SHP77 treated with DMSO at 0.1 percent for 48 hours (cell line): ENCODE data around the gene SPINT1.
A peak's percentile ranks its signal among the peaks of the same experiment; 100 is the strongest.
"Not testable (repeated sequence)": the region's sequence is repeated elsewhere in the genome, so short reads cannot be mapped to it uniquely, and the experiment has no call there.

Source experiments
- DNase-seq: peaks from one replicate; lab custom pipeline; 2025; lab: John Stamatoyannopoulos, UW

The SPINT1 gene

GRCh38 chr15:40859206-40859851, 15.5 kb downstream of the SPINT1 start:
- peak; percentile 64 for DNase-seq

GRCh38 chr15:40861147-40861546, 17.3 kb downstream of the SPINT1 start:
- DNase-seq: not testable (repeated sequence)

GRCh38 chr15:40863660-40864270, 19.9 kb downstream of the SPINT1 start:
- no peak for DNase-seq

GRCh38 chr15:40867199-40867598, 23.4 kb downstream of the SPINT1 start:
- no peak for DNase-seq

- DNase-seq: no peak
Measured at GRCh38 chr15:40869686-40870085, 25.8 kb downstream of the SPINT1 start.

GRCh38 chr15:40870716-40871115, 26.9 kb downstream of the SPINT1 start:
- DNase-seq: no peak

GRCh38 chr15:40871749-40872617, 28.1 kb downstream of the SPINT1 start:
- no peak for DNase-seq

GRCh38 chr15:40872791-40873693, 29.2 kb downstream of the SPINT1 start:
- DNase-seq: no peak

- peak; percentile 42 for DNase-seq
Measured at GRCh38 chr15:40873694-40874561, 30.1 kb downstream of the SPINT1 start, which contains the start of gene RHOV. Gene RHOV, minus strand, starts transcription at chr15:40874234. Its CDS starts 95 bp downstream, at chr15:40874139.

- DNase-seq: no peak
Measured at GRCh38 chr15:40875991-40876730, 32.3 kb downstream of the SPINT1 start.

GRCh38 chr15:40877694-40878093, 33.8 kb downstream of the SPINT1 start:
- DNase-seq: no peak

- DNase-seq: no peak
Measured at GRCh38 chr15:40878785-40879184, 34.9 kb downstream of the SPINT1 start.

- no peak for DNase-seq
Measured at GRCh38 chr15:40879609-40880008, 35.8 kb downstream of the SPINT1 start.

- no peak for DNase-seq
Measured at GRCh38 chr15:40881351-40881750, 37.5 kb downstream of the SPINT1 start.

GRCh38 chr15:40886586-40886985, 42.7 kb downstream of the SPINT1 start:
- DNase-seq: no peak

- no peak for DNase-seq
Measured at GRCh38 chr15:40889112-40889511, 45.3 kb downstream of the SPINT1 start.

- no peak for DNase-seq
Measured at GRCh38 chr15:40891138-40891537, 47.3 kb downstream of the SPINT1 start.

- DNase-seq: peak; percentile 59
Measured at GRCh38 chr15:40891810-40892446, 48.1 kb downstream of the SPINT1 start.

GRCh38 chr15:40892447-40893012, 48.7 kb downstream of the SPINT1 start:
- DNase-seq: no peak
